ENCODE results near the gene ALPI.

- TF ChIP-seq, protein P1, sequence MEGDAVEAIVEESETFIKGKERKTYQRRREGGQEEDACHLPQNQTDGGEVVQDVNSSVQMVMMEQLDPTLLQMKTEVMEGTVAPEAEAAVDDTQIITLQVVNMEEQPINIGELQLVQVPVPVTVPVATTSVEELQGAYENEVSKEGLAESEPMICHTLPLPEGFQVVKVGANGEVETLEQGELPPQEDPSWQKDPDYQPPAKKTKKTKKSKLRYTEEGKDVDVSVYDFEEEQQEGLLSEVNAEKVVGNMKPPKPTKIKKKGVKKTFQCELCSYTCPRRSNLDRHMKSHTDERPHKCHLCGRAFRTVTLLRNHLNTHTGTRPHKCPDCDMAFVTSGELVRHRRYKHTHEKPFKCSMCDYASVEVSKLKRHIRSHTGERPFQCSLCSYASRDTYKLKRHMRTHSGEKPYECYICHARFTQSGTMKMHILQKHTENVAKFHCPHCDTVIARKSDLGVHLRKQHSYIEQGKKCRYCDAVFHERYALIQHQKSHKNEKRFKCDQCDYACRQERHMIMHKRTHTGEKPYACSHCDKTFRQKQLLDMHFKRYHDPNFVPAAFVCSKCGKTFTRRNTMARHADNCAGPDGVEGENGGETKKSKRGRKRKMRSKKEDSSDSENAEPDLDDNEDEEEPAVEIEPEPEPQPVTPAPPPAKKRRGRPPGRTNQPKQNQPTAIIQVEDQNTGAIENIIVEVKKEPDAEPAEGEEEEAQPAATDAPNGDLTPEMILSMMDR (IDR thresholded peaks at IDR 0.05 in 8 of 11, conservative IDR thresholded peaks at IDR 0.05 in 3 of 11): no peak
- no peak for TF ChIP-seq POLR2AphosphoS5 (IDR thresholded peaks at IDR 0.05)
These were observed 21.9 kb upstream of the ALPI start for GRCh38 chr2:232434091-232434490.
